ENCODE results near the gene OGFOD3. TPM values are rescaled to one million over a fixed set of nuclear protein-coding genes. Genes with fewer than 3 reads are reported as not detected.

The OGFOD3 gene
- total RNA-seq, 4 donors from 2014 or later: 25.8 to 72.1 (median 27.7) TPM

DNA sequence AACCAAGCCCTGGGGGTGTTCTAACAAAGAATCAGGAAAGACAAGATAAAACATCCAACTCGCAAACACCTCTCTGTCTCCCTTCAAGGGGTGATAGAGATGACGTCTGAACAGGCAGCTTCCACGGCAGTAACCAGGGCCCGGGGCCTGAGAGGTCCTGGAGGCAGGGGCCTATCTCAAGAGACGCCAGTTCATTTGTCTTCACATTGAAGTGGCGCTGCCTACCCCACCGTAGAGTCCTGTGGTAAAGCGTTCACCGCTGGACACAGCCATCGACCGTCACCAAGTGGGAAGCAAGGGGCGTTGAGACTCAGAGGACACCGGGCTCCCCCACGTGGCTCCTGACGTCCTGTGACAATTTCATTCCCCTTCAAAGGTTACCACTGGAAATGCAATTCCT, 25.4 kb downstream of the OGFOD3 start:
- no peaks in the 10 kb centered on the region for H3K4me1 ChIP-seq
- H3K27me3 ChIP-seq: no peaks in the 10 kb centered on the region
- H3K9me3 ChIP-seq: no peaks in the 10 kb centered on the region
- H3K27ac ChIP-seq: no peak overlapping the region
- TF ChIP-seq POLR2A (IDR thresholded peaks at IDR 0.05): no peak
- TF ChIP-seq, protein P1, sequence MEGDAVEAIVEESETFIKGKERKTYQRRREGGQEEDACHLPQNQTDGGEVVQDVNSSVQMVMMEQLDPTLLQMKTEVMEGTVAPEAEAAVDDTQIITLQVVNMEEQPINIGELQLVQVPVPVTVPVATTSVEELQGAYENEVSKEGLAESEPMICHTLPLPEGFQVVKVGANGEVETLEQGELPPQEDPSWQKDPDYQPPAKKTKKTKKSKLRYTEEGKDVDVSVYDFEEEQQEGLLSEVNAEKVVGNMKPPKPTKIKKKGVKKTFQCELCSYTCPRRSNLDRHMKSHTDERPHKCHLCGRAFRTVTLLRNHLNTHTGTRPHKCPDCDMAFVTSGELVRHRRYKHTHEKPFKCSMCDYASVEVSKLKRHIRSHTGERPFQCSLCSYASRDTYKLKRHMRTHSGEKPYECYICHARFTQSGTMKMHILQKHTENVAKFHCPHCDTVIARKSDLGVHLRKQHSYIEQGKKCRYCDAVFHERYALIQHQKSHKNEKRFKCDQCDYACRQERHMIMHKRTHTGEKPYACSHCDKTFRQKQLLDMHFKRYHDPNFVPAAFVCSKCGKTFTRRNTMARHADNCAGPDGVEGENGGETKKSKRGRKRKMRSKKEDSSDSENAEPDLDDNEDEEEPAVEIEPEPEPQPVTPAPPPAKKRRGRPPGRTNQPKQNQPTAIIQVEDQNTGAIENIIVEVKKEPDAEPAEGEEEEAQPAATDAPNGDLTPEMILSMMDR (IDR thresholded peaks at IDR 0.05 in 4 of 5, conservative IDR thresholded peaks at IDR 0.05 in 1 of 5): no peak
- no peak for ATAC-seq
- intact Hi-C loops (cut with DNase I; ENCODE audit: low total_unique reads): no loop called here
- no peak for DNase-seq
- H3K4me3 ChIP-seq: no peak overlapping the region
- in situ Hi-C loops (cut with MboI; ENCODE audit: low sequenced_read_pairs in 4 of 4): no loop called here
- peaks cover 0 to 17% of the 10 kb centered on the region in 2 donors for H3K36me3 ChIP-seq

DNA sequence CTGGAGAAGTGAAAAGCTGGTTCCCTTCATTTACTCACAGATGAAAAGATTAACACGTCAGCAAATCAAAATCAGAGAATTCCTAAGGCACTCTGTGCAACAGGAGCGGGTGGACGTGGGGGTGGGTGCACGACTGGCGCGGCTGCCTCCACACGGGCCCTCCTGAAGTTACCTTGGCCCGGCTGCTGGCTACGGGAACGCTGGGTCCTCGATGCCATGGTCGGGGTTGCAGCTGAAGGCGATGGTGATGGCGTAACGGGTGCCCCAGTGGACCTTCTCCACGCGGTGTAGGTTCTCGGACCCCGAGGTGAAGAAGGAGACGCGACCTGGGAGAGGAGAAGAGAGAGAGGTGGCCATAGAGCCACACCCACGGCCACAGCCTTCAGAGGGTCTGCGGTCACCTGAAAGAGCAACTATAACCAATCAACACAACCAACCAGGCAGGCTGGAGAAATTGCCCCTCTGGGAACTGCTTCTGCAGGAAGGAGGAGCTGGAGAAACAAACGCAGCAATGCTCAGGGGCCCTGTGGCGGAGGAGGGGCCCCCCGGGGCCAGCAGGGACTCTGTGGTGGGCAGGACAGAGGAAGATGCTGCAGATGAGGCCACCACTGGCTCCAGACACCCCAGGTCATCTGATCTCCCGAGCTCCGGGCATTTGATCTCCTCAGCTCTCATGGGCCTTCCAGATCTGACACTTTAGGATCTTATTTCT, 26.0 kb downstream of the OGFOD3 start:
- no peaks in the 10 kb centered on the region for H3K27me3 ChIP-seq
- DNase-seq: no peak
- H3K36me3 ChIP-seq: peaks cover 0 to 17% of the 10 kb centered on the region in 2 donors
- no peak for ATAC-seq
- TF ChIP-seq POLR2A (IDR thresholded peaks at IDR 0.05): no peak
- TF ChIP-seq, protein P1 (IDR thresholded peaks at IDR 0.05 in 4 of 5, conservative IDR thresholded peaks at IDR 0.05 in 1 of 5): no peak
- H3K4me1 ChIP-seq: no peaks in the 10 kb centered on the region
- H3K4me3 ChIP-seq: no peak overlapping the region
- in situ Hi-C loops (cut with MboI; ENCODE audit: low sequenced_read_pairs in 4 of 4): no loop called here
- no peak overlapping the region for H3K27ac ChIP-seq
- intact Hi-C loops (cut with DNase I; ENCODE audit: low total_unique reads): no loop called here
- no peaks in the 10 kb centered on the region for H3K9me3 ChIP-seq

DNA sequence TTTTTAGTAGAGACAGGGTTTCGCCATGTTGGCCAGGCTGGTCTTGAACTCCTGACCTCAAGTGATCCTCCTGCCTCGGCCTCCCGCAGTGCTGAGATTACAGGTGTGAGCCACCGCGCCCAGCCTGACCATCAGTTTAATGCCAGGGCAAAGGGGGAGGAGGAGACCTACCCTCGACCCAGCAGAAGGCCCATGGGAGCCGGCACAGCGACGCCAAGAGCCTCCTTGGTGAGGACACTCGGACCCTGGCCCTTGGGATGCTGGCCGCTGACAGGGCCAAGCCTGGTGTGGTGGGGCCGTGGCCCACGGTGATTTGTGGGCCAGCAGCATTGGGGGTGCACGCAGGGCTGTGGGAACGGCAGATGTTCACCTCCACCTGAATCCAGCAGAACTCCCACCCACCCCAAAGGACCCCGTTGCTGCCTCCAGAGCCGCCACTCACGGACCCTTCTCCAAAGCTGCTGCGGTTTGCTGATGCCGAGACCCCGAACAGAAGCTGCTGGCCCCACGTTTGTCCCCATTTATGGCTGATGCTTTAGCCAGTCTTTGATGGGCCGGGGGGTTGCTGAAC, 26.8 kb downstream of the OGFOD3 start:
- in situ Hi-C loops (cut with MboI; ENCODE audit: low sequenced_read_pairs in 4 of 4): no loop called here
- peaks cover 0 to 17% of the 10 kb centered on the region in 2 donors for H3K36me3 ChIP-seq
- no peak overlapping the region for H3K4me3 ChIP-seq
- ATAC-seq (no peak), DNase-seq (no peak)
- no peaks in the 10 kb centered on the region for H3K9me3 ChIP-seq
- peaks cover 2 to 6% (median 5%) of the 10 kb centered on the region in 3 donors for H3K27me3 ChIP-seq
- H3K27ac ChIP-seq: no peak overlapping the region
- TF ChIP-seq, protein P1 (IDR thresholded peaks at IDR 0.05 in 4 of 5, conservative IDR thresholded peaks at IDR 0.05 in 1 of 5): no peak
- TF ChIP-seq POLR2A (IDR thresholded peaks at IDR 0.05): no peak
- intact Hi-C loops (cut with DNase I; ENCODE audit: low total_unique reads): no loop called here
- H3K4me1 ChIP-seq: no peaks in the 10 kb centered on the region

DNA sequence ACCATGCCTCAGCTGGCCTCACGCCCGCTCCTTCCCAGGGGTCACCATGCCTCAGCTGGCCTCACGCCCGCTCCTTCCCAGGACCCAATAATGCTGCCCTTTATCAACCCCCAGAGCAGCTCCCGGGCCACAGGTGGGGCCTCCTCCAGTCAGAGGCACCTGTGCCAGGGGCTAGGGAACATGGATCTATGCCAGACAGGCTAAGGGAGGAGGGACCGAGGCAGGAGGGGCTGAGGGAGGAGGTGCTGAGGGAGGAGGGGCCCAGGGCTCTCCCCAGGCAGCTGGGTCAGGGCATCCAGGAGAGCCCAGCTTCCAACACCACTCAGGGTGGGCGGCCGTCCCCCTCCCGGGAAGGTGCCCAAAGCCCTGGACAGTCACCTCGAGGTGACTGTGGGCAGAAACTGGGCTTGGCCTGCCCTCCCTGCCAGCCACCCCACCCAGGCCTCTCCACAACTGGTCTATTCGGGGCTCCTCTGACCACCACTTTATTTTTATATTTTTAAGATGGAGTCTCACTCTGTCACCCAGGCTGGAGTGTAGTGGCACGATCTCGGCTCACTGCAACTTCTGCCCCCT, 27.4 kb downstream of the OGFOD3 start:
- DNase-seq (no peak), ATAC-seq (no peak)
- in situ Hi-C loops (cut with MboI; ENCODE audit: low sequenced_read_pairs in 4 of 4): no loop called here
- Histone ChIP-seq H3K27ac (no peak overlapping the region), H3K4me3 (no peak overlapping the region), H3K9me3 (no peaks in the 10 kb centered on the region), H3K36me3 (peaks cover 0 to 17% of the 10 kb centered on the region in 2 donors), H3K27me3 (peaks cover 3 to 10% (median 9%) of the 10 kb centered on the region in 3 donors), H3K4me1 (no peaks in the 10 kb centered on the region)
- TF ChIP-seq, protein P1 (IDR thresholded peaks at IDR 0.05 in 4 of 5, conservative IDR thresholded peaks at IDR 0.05 in 1 of 5): no peak
- no peak for TF ChIP-seq POLR2A (IDR thresholded peaks at IDR 0.05)
- intact Hi-C loops (cut with DNase I; ENCODE audit: low total_unique reads): no loop called here

Measured in gastrocnemius medialis (tissue), 4 donors.